Gastroesophageal sphincter (tissue), 3 donors: ENCODE results near the gene HIGD2B.

Experiments
- POLR2A ChIP-seq, 2 donors: fragments of 450-650 bp; IDR thresholded peaks; one replicate each; pipeline ENCODE4 v1.6.1; 2017; ENCODE audit warnings: antibody characterized with exemption in 2 of 2, mild to moderate bottlenecking in 2 of 2, moderate library complexity in 1 of 2
- POLR2AphosphoS5 ChIP-seq: sonication (generic); formaldehyde crosslinking; IDR thresholded peaks from one replicate; pipeline ENCODE4 v1.6.1; 2017; ENCODE audit warnings: antibody characterized with exemption
- TF ChIP-seq, protein P1 (sequence below), 4 experiments: fragments of 200-600 bp in 2 of 4; fragments of 450-650 bp in 2 of 4; sonication (generic) in 1 of 4; IDR thresholded peaks; one replicate each; pipeline ENCODE4 v1.5.1; 2017 to 2019; ENCODE audit warnings: antibody characterized with exemption in 4 of 4, mild to moderate bottlenecking in 2 of 4, moderate library complexity in 2 of 4

DNA sequence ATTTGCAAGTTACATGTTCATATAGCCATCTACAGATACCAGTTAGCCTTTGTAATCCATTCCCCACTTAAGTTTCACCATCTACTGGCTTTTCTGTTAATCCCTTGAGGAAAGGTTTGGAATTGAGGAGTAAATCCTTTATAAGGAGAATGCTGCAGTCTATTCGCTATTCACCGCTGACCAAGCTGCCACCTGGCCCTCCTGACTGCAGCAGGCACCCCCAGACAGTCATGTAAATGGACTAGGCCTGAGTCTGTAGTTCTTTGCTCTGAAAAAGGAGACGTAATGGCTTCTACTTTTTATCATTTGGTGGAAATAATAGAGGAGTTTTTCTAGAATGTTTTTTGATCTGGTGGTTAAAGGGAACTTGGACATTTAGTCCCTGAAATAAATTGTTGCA lies 3.2 kb downstream of the HIGD2B start:
- TF ChIP-seq, protein P1, sequence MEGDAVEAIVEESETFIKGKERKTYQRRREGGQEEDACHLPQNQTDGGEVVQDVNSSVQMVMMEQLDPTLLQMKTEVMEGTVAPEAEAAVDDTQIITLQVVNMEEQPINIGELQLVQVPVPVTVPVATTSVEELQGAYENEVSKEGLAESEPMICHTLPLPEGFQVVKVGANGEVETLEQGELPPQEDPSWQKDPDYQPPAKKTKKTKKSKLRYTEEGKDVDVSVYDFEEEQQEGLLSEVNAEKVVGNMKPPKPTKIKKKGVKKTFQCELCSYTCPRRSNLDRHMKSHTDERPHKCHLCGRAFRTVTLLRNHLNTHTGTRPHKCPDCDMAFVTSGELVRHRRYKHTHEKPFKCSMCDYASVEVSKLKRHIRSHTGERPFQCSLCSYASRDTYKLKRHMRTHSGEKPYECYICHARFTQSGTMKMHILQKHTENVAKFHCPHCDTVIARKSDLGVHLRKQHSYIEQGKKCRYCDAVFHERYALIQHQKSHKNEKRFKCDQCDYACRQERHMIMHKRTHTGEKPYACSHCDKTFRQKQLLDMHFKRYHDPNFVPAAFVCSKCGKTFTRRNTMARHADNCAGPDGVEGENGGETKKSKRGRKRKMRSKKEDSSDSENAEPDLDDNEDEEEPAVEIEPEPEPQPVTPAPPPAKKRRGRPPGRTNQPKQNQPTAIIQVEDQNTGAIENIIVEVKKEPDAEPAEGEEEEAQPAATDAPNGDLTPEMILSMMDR (IDR thresholded peaks at IDR 0.05), result no peak
- TF ChIP-seq POLR2A (IDR thresholded peaks at IDR 0.05), result no peak
- no peak for TF ChIP-seq POLR2AphosphoS5
